K562 (cell line): ENCODE measurements around the gene TTC28. TPM values are rescaled to one million over a fixed set of nuclear protein-coding genes. Genes with fewer than 3 reads are reported as not detected.
A peak's percentile ranks its signal among the peaks of the same experiment; 100 is the strongest.

Source experiments
- ATAC-seq: fragments of 200-7000 bp; cut with Tn5 transposase; 3 replicates; pipeline ENCODE4 v1.9.1; 2020; ENCODE audit warnings: moderate library complexity
- BruUV-seq: library from RNA; stranded (reverse); fragments of 400-500 nt; replicated peaks from 2 replicates; lab custom pipeline; 2021; lab: Mats Ljungman, UMichigan
- CTCF ChIA-PET: fragments of 300-600 bp; formaldehyde crosslinking; extraction: SDS; loops from one replicate; lab custom pipeline; 2021; ENCODE audit warnings: low intra/inter-chr PET ratio; lab: Yijun Ruan, JAX
- POLR2A ChIA-PET: fragments of 300-600, 350-650 bp; sonication (Branson Sonifier 250); formaldehyde crosslinking; extraction: SDS; loops from one replicate; lab custom pipeline; 2021; ENCODE audit warnings: antibody characterized with exemption, inconsistent platforms; lab: Yijun Ruan, JAX
- DNase-seq, 4 experiments: peaks; one replicate each; pipeline versions ENCODE4 v3.0.0 to v3.0.0-alpha.2; 2011 to 2018; ENCODE audit warnings: low spot score in 3 of 4, mixed read lengths in 3 of 4; ENCODE audit errors: extremely low read depth in 1 of 4
- FAIRE-seq: peaks from 2 replicates; lab custom pipeline; 2011; peaks lifted over from hg19 to GRCh38; lab: Jason Lieb, UNC
- H2AFZ ChIP-seq: 2 replicates; pipeline ENCODE4 v1.6.0; 2011; ENCODE audit warnings: low read depth, low read length, control low read depth, inconsistent platforms
- H3K27ac ChIP-seq: fragments of 200-600 bp; 3 replicates; pipeline ENCODE4 v1.8.0; 2011; ENCODE audit warnings: low read depth, mild to moderate bottlenecking, control low read depth, inconsistent platforms, low read length, moderate library complexity, mixed read lengths; ENCODE audit errors: extremely low read depth
- H3K27me3 ChIP-seq, 2 experiments: fragments of 300-600 bp in 1 of 2; 2 replicates in 1 of 2; 3 replicates in 1 of 2; pipeline versions ENCODE4 v1.6.0 to v1.8.0; 2011; ENCODE audit warnings: inconsistent platforms in 2 of 2, low read length in 2 of 2, mild to moderate bottlenecking in 1 of 2, mixed read lengths in 1 of 2, moderate library complexity in 1 of 2; ENCODE audit not compliant: control insufficient read depth in 2 of 2, insufficient read depth in 2 of 2
- H3K36me3 ChIP-seq: fragments of 300-600 bp; 3 replicates; pipeline ENCODE4 v1.8.0; 2011; ENCODE audit warnings: mild to moderate bottlenecking, low read length, inconsistent platforms; ENCODE audit not compliant: control insufficient read depth, insufficient read depth
- H3K4me1 ChIP-seq, 2 experiments: fragments of 200-600 bp in 1 of 2; replicated peaks in 1 of 2; 2 replicates in 1 of 2; 3 replicates in 1 of 2; pipeline versions ENCODE4 v1.5.1 to v1.8.0; 2011; ENCODE audit warnings: inconsistent platforms in 2 of 2, low read length in 2 of 2, mild to moderate bottlenecking in 1 of 2, mixed read lengths in 1 of 2, moderate library complexity in 1 of 2; ENCODE audit not compliant: control insufficient read depth in 2 of 2, insufficient read depth in 2 of 2
- H3K4me2 ChIP-seq: 2 replicates; pipeline ENCODE4 v1.6.1; 2011; ENCODE audit warnings: low read length, control low read depth, inconsistent platforms, mixed read lengths; ENCODE audit not compliant: insufficient read depth
- H3K4me3 ChIP-seq: fragments of 200-600 bp; sonication (generic), shearing (Covaris generic); 2 replicates; pipeline ENCODE4 v1.5.1; 2016; ENCODE audit warnings: control low read depth, inconsistent platforms
- H3K79me2 ChIP-seq: fragments of 200-600 bp; 3 replicates; pipeline ENCODE4 v1.8.0; 2011; ENCODE audit warnings: low read length, inconsistent platforms; ENCODE audit not compliant: control insufficient read depth, insufficient read depth
- H3K9ac ChIP-seq, 2 experiments: 2 replicates each; pipeline versions ENCODE4 v1.6.0 to v1.6.1; 2011; ENCODE audit warnings: low read depth in 2 of 2, low read length in 2 of 2, control low read depth in 1 of 2, inconsistent platforms in 1 of 2, mild to moderate bottlenecking in 1 of 2, mixed read lengths in 1 of 2; ENCODE audit not compliant: insufficient read depth in 1 of 2
- H3K9me1 ChIP-seq: one replicate; pipeline ENCODE4 v1.6.0; 2011; ENCODE audit warnings: inconsistent platforms, mild to moderate bottlenecking, low read length, moderate library complexity; ENCODE audit not compliant: control insufficient read depth, insufficient read depth
- H3K9me3 ChIP-seq: replicated peaks from 2 replicates; pipeline ENCODE4 v1.5.1; 2011; ENCODE audit warnings: low read depth, low read length, inconsistent platforms; ENCODE audit not compliant: control insufficient read depth, insufficient read depth
- H4K20me1 ChIP-seq: replicated peaks from 2 replicates; pipeline ENCODE4 v1.6.1; 2011; ENCODE audit warnings: low read length, inconsistent platforms, mixed read lengths; ENCODE audit not compliant: control insufficient read depth, insufficient read depth
- HDAC6 ChIP-seq: IDR thresholded peaks from 2 replicates; pipeline ENCODE4 v1.6.1; 2012; ENCODE audit warnings: low read depth, mild to moderate bottlenecking, control low read depth, inconsistent platforms, low read length, moderate library complexity
- KLF6 ChIP-seq: fragments of 250-450 bp; sonication (Bioruptor Pico); IDR thresholded peaks from 2 replicates; pipeline ENCODE4 v1.4.0; 2020; ENCODE audit warnings: mild to moderate bottlenecking, moderate library complexity, borderline replicate concordance
- POLR2AphosphoS2 ChIP-seq: IDR thresholded peaks from 2 replicates; pipeline ENCODE4 v1.6.1; 2012; ENCODE audit warnings: low read length, improper control_type of control experiment
- SAFB ChIP-seq: fragments of 200-400 bp; formaldehyde crosslinking; IDR thresholded peaks from 2 replicates; pipeline ENCODE4 v1.6.1; 2017; ENCODE audit warnings: low read depth, low read length, borderline replicate concordance
- ZNF79 ChIP-seq: fragments of 250-450 bp; sonication (Bioruptor Pico); IDR thresholded peaks from 2 replicates; pipeline ENCODE4 v1.4.0; 2020; ENCODE audit warnings: low read depth, mild to moderate bottlenecking, moderate library complexity
- WGBS: fragments of 100-300 bp; shearing (Covaris generic); methylation state at CpG from one replicate; pipeline ENCODE4 v1.1.6; 2016; ENCODE audit warnings: low coverage, mixed read lengths; ENCODE audit not compliant: insufficient coverage; ENCODE audit errors: missing lambda C conversion rate; 5-methylcytosine and 5-hydroxymethylcytosine counted together
- in situ Hi-C: fragments of 300-500 bp; cut with MboI; formaldehyde crosslinking; loops from 4 replicates; pipeline ENCODE4 v1.15.0; 2018; ENCODE audit warnings: inconsistent platforms, mixed read lengths
- intact Hi-C: fragments of 100-400 bp; cut with micrococcal nuclease; formaldehyde crosslinking; loops from 2 replicates; pipeline ENCODE4 v1.14.2; 2022
- polyA plus RNA-seq, 8 experiments: library from polyadenylated mRNA; depleted of rRNA in 4 of 8; stranded (reverse) in 5 of 8; unstranded in 3 of 8; fragments of >200 nt; fragmentation: Nextera tagmentation in 2 of 8; fragmentation: Illumina TruSeq in 1 of 8; extraction: Ambion mirVana in 2 of 8; extraction: Trizol in 1 of 8; gene quantifications; 2 replicates each; pipeline versions ENCODE4 v1.2.1 to v1.2.3, GENCODE V29; 2011 to 2014; ENCODE audit warnings: inconsistent platforms in 1 of 8, missing spikeins in 1 of 8
- total RNA-seq, 7 experiments: library from RNA; depleted of rRNA in 6 of 7; stranded (reverse); fragments of >200 nt in 6 of 7; fragmentation: Illumina TruSeq in 2 of 7; extraction: Trizol in 2 of 7; gene quantifications; 2 replicates each; pipeline versions ENCODE4 v1.2.1 to v1.2.3, GENCODE V29; 2011 to 2021; ENCODE audit warnings: low replicate concordance in 1 of 7
- TF ChIP-seq, protein P1 (sequence below): fragments of 250-450 bp; sonication (Bioruptor Pico); IDR thresholded peaks from 2 replicates; pipeline ENCODE4 v1.4.0; 2020; ENCODE audit warnings: mild to moderate bottlenecking, moderate library complexity

TTC28 gene
- total and polyA plus RNA-seq, 9 of the 15 experiments (the other 6 are each of a cell fraction or from before 2014, with no cell fraction given) = 0.22 to 10.7 (median 3.1) TPM

DNA sequence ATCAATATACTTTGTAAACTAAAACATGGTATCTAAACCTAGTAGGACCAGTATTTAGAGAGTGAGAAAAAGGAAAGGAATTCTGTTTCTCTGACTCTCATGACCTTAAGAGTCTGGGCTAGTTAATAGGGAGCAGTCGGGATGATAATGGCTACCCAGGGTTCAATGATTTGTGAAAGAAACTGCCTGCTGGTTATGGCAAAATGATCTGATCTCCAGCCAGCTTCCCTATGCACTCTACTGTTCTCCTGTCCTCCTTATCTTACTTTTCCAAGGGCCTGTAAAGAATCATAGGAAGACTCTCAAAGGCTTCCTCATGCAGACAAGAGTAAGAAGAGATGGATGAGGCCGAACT, 567.5 kb downstream of the TTC28 start:
- BruUV-seq = no TSS peak
- Histone ChIP-seq H3K9me3 (no peaks in the 10 kb centered on the region), H3K27me3 (no peaks in the 10 kb centered on the region), H3K4me2 (peak overlapping the region; percentile 80), H3K4me1 (peaks cover 0 to 9% of the 10 kb centered on the region in 2 experiments; a peak in 1 of 5 replicates), H3K9ac (no peak overlapping the region; a peak in 1 of 4 replicates), H3K4me3 (no peak overlapping the region), H3K79me2 (no peaks in the 10 kb centered on the region), H3K36me3 (no peaks in the 10 kb centered on the region), H2AFZ (peak overlapping the region; percentile 92), H3K27ac (no peak overlapping the region), H4K20me1 (no peaks in the 10 kb centered on the region), H3K9me1 (no peaks in the 10 kb centered on the region)
- in situ Hi-C loops = no loop called here
- DNase-seq (no peak), FAIRE-seq (no peak), ATAC-seq (no peak)
- WGBS = 77% methylated on average over 2 of the region's 2 CpGs
- ChIA-PET POLR2A (interaction anchor here (0.6 kb wide), 1 partner anchor 11 kb away, joined by 3 read pairs; no protein-coding TSS in a partner anchor), CTCF (interaction anchor here (0.6 kb wide), 1 partner anchor 331 kb away, joined by 3 read pairs; no protein-coding TSS in a partner anchor)
- TF ChIP-seq ZNF79 (CRISPR knock-in tag) = no peak
- TF ChIP-seq SAFB = no peak
- no peak for TF ChIP-seq POLR2AphosphoS2
- TF ChIP-seq, protein P1, sequence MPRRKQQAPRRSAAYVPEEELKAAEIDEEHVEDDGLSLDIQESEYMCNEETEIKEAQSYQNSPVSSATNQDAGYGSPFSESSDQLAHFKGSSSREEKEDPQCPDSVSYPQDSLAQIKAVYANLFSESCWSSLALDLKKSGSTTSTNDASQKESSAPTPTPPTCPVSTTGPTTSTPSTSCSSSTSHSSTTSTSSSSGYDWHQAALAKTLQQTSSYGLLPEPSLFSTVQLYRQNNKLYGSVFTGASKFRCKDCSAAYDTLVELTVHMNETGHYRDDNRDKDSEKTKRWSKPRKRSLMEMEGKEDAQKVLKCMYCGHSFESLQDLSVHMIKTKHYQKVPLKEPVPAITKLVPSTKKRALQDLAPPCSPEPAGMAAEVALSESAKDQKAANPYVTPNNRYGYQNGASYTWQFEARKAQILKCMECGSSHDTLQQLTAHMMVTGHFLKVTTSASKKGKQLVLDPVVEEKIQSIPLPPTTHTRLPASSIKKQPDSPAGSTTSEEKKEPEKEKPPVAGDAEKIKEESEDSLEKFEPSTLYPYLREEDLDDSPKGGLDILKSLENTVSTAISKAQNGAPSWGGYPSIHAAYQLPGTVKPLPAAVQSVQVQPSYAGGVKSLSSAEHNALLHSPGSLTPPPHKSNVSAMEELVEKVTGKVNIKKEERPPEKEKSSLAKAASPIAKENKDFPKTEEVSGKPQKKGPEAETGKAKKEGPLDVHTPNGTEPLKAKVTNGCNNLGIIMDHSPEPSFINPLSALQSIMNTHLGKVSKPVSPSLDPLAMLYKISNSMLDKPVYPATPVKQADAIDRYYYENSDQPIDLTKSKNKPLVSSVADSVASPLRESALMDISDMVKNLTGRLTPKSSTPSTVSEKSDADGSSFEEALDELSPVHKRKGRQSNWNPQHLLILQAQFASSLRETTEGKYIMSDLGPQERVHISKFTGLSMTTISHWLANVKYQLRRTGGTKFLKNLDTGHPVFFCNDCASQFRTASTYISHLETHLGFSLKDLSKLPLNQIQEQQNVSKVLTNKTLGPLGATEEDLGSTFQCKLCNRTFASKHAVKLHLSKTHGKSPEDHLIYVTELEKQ (CRISPR knock-in tag) = no peak
- TF ChIP-seq HDAC6 = no peak
- no peak for TF ChIP-seq KLF6 (CRISPR knock-in tag)
- intact Hi-C loops = no loop called here
